Epidermal melanocyte (primary cell): Measurements from ENCODE around the gene CDK11B.
"Not testable (repeated sequence)": the region's sequence is repeated elsewhere in the genome, so short reads cannot be mapped to it uniquely, and the experiment has no call there.

Experiments
- DNase-seq: peaks from one replicate; pipeline ENCODE4 v3.0.0; 2011; ENCODE audit warnings: low spot score; ENCODE audit not compliant: insufficient read length

Gene CDK11B

DNA sequence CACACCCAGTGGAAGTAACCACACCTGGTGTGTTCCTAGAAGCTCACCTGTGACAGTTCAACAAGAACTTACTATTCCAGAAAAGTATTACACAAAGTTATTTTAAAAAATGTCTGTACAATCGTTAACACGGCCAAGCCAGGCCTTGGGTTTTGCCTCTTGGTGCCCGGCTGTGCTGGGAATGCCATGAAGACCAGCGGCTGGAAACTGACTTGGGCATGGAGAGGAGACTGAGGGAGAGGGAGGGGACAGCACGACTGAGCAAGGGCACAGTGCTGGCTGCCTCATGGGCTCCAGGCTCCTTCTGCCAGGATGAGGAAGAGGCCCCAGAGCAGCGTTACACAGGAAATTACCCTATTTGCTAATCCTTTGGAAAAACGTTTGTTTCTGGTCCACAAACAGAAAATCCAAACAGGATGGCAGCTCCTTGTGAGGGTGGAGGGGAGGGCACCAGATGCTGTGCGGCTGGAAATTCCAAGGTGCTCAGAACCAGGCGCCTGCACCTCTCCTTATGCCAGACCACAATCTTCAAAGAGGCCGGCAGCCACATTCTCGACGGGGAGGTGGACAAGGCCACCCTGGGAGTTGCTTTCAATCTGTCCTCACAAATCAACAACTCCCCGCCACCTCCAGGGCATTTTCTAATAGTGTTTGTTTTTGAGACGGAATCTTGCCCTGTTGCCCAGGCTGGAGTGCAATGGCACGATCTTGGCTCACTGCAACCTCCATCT, 4.2 kb upstream of the CDK11B start:
- not testable (repeated sequence) for DNase-seq

DNA sequence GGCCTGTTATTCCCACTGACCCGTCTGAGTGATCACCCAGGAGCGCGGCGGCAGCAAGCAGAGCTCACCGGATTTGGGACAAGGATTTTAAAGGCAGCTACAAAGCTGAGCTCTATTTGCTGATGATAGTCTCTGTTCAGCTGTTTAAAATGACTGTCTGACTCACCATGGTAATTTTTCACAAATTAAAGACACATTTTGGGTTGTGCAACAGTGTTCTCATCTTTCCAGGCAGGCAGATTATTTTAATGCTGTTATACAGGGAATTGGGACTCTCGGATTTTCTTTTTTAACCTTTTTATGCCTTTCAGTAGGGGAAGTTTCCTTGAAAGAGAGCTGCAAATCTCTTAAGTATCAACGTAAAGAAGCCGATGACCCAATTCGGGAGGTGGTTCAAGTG, 3.6 kb upstream of the CDK11B start:
- DNase-seq: not testable (repeated sequence)

DNA sequence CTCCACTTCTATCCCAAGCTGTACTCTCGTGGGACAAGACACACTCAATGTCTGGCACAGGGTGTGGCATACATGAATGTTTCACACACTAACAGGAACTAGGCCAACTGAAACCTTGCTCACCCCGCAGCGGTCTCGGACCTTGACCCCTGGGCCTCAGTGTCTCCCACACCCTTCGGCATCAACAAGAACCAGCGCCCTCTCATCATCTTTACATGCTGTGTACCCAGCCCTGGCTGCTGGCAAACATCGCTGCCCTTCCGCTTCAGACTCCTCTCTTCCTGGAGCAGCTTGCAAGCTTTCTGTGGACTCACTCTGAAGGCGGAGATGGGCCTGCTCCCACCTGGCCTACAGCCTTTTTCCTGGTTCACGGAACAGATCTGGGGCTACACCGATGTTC, 10.5 kb downstream of the CDK11B start:
- not testable (repeated sequence) for DNase-seq

DNA sequence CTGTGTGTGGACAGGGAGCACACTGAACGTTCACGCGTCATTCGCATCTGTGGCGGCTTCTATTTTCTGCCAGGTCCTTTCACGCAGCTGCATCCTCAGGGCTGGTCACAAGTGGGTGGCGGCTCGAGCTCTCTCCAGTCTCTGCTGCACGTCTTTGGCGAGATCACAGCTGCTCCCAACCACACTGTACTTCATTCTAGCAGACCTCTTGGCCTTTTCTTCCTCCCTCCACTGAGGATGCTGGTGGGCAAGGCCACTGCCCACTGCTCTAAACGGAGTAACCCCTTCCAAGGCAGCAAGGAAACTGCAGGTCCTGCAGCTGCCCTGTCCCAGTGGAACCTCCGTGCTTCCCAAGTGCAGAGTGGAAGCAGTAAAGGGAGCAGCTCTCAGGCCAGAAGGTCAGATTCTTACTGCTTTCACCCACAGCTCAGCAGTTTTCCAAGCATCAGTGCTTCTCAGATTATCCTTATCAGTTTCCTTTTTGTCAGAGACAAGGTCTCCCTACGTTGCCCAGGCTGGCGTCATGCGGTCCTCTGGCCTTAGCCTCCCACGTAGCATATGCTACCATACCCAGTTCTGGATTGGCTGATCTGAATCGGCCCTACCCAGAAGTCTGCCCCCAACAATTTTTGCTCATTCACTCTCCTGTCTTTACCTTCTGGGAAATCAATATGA, 11.1 kb downstream of the CDK11B start:
- DNase-seq: not testable (repeated sequence)

DNA sequence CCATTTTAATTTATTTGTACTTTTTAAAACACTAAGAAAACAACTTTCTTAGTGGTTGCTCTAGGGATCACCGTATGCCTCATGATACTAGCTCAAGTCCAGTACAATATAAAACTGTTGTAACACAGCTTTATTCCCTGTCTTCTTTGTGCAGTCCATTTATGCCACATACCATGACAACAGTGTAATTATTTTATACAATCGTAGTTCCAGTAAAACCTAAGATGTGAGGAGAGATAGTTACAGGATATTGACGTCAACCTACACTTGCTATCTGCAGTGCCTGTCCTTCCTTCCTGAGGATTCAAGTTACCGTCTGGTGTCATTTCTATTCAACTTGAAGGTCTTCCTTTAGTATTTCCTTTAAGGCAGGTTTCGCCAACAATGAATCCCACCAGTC, 12.5 kb downstream of the CDK11B start:
- not testable (repeated sequence) for DNase-seq

DNA sequence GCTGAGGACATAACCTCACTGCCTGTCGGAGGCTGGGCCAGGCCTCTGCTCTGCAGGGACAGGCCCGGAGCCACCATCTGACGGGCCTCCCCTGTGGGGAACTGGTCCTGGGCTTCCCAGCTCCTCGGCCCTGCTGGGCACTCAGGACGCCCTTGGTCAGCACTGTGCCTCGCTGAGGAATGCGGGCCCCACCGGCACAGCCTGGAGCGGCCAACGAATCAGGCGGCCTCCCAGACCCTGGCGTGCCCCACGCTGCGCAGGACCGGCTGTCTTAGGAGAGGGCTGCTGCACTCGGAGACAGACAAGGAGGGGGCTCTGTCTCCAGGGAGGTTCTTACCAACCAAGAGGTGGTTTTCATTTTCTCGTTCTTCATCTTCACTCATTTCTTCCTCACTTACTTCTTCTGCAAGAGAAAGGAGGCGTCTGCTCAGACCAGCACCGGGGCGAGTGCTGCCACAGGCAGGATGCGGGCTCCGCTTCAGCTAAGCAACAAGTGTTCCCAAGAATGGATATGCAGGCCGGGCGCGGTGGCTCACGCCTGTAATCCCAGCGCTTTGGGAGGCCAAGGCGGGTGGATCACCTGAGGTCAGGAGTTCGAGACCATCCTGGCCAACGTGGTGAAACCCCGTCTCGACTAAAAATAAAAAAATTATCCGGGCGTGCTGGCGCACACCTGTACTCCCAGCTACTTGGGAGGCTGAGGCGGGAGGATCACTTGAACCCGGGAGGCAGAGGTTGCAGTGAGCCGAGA, 17.9 kb downstream of the CDK11B start:
- DNase-seq: not testable (repeated sequence)

DNA sequence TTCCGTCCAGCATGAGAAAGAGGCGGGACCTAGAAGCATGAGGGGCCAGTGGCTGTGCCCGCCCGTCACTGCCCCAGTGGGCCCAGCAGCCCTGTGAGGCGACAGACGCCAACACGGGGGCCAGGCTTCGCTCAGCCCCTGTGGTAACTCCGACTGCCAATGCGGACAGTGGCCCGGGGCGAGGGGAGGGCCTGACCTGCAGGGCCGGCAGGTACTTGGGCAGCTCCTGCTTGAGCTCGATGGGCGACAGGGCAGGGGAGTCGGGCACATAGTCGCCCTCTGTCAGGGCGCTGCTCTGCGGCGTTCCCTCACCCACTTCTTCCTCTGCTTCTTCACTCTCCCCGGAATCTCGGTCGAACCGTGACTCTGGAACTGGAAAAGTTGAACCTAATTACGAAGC, 18.7 kb downstream of the CDK11B start:
- DNase-seq: not testable (repeated sequence)

DNA sequence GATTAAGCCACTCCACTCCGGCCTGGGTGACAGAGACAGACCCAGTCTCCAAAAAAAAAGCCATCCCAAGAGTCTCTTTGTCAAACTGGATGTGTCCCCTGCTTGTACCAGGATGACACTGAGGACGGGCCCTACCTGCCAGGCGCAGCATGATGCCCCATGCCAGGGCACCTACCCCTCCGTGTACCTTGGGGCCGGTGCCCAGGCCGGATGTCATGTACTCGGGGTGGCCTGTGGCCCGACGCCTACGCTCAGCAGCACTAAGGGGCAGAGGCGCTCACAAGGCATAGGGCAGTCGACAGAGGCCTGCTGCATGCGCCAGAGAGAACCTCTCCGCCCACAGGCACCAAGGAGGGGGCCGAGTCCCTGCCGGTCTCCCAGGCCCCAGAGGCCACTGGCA, 19.4 kb downstream of the CDK11B start:
- not testable (repeated sequence) for DNase-seq

DNA sequence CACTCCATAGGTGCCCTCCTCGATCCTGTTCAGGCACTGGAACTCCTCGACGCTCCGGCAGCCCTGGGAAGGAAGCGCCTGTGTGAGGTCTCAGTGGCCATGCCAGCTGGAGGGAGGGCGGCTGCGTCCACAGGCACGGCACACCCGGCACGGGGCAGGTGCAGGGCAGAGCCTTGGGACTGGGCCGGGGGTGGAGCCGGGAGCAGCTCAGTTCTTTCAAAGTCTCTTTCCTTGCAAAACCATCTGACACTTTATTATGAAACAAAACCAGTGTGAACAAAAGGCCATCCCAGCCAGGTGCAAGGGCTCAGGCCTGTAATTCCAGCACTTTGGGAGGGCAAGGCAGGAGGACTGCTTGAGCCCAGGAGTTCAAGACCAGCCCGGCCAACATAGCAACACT, 20.3 kb downstream of the CDK11B start:
- DNase-seq: not testable (repeated sequence)

DNA sequence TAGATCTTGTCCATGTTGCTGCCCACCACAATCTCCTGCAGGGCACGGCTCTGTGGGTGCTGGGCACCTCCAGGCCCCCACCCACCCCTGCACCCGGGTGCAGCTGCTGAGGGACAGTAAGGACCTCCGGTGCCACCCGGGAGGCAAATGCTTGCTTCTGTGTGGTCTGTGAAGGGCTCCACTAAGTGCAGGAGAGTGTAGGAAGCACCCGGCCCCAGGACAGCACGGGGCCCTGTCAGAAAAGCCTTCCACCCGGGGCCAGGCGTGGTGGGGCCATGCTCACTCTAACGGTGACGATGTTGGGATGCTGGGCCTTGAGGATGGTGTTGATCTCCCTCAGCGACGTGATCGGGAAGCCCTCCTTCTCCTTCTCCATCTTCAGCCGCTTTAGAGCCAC, 21.3 kb downstream of the CDK11B start:
- DNase-seq: not testable (repeated sequence)

DNA sequence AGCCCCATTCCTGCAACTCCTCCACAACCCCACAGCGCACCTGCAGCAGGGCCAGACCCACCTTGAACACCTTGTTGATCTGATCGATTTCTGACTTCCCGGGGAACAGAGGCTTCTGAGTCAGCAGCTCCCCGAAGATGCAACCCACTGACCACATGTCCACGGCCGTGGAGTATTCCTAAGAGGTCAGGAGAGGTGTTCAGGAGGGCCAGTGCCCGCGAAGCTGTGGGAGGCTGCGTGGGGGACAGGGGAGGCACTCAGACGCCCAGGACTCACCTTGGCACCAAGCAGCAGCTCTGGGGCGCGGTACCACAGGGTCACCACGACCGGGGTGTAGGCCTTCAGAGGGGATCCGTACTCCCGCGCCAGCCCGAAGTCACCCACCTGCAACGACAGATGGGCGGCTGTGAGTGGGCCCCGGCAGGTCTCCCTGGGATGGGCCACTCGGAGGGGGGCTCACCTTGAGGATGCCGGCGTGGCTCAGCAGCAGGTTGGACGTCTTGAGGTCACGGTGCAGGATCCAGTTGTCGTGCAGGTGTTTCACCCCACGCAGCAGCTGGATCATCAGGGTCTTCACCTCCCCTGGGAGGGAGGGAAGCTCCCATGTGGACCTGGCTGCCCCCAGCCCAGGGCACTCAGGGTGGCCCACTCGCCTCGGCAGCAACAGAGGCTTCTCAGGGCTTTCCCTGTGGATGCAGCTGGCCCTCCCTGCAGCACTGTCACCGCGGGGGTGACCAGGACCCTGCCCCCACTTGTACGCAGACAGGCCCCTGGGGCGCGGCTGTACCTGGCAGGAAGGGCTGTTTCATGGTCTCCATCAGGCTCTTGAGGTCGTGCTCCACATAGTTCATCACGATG, 22.0 kb downstream of the CDK11B start:
- not testable (repeated sequence) for DNase-seq

DNA sequence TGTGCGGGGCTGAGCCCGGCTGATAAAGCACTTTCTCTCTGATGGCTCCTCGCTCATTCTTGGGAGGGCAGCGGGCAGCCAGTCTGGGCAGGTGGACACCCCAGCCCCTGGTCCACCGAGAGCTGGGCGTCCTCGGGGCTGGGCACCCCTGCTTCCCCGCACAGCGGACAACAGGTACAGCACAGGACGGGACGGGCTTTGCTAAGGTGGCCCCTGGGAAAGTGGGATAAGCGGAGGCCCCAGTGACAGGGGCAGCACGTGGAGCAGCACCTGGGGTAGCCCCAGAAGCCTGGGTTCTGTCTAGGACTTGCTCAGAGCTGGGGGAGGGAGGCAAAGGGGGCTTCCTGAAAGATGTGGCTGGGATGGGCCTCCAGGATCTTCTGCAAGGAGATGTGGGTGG, 24.2 kb downstream of the CDK11B start:
- DNase-seq: not testable (repeated sequence)

DNA sequence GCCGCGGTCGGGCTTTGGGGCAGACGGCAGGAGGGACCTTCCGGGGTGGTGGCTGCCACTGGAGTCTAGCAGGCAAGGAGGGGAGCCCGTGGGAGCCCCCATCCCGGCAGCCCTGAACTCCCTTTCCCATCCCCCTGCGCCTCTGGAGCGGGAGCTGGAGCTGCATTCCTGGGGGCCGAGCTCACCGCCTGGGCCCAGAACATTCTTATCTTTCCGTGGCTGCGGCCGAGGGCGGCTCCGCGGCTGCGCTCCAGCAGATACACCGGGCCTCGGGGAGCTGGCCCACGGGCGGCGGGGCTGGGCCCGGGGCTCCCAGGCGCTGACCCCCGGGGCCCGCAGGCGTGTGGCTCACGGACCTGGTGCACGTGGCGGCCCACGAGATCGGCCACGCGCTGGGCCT, 25.4 kb downstream of the CDK11B start:
- not testable (repeated sequence) for DNase-seq

DNA sequence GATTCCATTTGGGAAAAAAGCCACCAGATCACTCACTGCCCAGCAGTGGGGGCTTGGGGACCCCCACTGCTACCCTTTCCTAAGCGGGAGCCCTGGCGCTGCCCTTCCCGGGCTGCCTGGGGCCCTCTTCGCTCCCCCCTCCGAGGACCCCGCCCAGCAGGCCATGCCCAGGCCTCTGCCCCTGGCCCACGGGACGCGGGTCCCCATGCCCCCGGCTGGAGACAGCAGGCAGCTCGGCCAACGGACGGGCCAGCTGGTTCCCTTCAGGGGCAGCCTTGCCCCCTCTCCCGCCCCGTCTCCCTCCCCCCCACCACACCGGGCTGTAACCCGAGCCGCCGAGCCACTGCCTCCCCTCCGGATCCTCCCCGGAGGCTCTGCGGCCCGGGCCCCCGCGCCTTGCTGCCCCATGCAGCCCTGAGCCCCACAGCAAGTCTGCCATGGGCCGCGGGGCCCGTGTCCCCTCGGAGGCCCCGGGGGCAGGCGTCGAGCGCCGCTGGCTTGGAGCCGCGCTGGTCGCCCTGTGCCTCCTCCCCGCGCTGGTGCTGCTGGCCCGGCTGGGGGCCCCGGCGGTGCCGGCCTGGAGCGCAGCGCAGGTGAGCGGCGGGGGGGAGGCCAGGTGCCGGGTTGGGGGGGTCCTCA, 26.9 kb downstream of the CDK11B start, which contains the start of gene MMP23B:
MMP23B (plus strand) TSS at position 392 of the 639 bp plus-strand sequence; CDS start at position 438, 46 bp downstream.
- DNase-seq: peak; percentile 39

DNA sequence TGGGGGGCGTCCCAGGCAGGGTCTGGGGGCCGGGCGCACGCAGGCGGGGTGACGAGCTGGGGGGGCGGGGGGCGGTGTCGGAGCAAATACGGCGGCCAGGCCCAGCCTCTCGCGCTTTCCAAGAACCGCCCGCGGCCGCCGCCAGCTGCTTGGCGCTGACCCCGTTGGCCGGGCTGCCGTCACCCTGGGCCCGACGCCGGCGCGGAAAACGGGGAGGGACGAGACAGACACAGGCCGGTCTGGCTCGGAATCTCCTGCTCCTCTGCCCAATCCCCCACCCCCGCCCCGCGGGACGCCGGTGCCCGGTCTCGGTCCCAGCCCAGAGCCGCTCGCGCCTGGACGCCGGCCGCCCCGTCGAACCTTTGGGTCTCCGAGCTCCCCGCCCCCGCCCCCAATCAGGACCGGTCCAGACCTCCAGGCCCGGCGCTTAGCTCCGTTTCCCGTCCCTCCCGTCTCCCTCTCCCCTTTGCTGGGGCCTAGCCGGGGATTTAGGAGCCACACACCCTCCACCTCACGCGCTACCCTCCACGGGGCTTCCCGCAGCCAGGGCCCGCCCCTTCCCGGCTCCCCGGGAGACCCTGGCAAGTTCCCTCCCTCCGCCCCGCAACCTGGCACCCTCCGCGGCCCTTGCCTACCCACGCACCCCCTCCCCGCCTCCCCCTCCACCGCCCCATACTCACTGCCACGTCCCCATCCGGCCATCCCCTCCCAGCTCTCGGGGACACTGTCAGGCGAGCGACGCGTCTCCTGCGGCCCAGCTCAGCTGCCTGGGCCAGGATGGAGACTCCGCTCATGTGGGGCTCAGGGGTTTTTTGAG, 27.6 kb downstream of the CDK11B start:
- DNase-seq: peak; percentile 37

DNA sequence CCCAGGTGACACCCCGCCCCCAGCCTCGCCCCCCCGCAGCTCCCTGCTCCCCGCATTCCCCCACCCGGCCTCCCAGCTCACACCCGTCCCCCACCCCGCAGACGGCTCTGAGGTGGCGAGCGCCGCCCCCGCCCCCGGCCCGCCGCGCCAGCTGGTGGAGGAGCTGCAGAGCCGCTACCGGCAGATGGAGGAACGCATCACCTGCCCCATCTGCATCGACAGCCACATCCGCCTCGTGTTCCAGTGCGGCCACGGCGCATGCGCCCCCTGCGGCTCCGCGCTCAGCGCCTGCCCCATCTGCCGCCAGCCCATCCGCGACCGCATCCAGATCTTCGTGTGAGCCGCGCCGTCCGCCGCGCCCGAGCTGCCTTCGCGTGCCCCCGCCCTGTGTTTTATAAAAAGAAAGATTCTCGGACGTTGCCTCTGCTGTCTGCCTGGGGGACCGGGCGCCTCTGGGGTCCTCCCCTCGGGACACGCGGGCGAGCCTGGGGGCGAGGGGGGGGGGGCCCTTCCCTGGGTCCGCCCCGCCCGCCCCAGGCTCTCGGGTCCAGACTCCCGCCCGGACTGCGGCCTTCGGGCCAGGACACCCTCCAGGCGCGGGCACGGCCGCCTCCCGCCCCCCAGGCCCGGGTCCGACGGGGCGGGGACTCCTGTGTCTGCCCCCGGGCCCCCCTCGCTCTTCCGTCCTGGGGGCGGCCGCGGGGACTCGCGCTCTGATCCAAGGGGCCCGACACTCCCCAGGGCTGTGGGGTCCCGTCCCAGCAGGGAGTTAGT, 28.4 kb downstream of the CDK11B start:
- peak; percentile 85 for DNase-seq

DNA sequence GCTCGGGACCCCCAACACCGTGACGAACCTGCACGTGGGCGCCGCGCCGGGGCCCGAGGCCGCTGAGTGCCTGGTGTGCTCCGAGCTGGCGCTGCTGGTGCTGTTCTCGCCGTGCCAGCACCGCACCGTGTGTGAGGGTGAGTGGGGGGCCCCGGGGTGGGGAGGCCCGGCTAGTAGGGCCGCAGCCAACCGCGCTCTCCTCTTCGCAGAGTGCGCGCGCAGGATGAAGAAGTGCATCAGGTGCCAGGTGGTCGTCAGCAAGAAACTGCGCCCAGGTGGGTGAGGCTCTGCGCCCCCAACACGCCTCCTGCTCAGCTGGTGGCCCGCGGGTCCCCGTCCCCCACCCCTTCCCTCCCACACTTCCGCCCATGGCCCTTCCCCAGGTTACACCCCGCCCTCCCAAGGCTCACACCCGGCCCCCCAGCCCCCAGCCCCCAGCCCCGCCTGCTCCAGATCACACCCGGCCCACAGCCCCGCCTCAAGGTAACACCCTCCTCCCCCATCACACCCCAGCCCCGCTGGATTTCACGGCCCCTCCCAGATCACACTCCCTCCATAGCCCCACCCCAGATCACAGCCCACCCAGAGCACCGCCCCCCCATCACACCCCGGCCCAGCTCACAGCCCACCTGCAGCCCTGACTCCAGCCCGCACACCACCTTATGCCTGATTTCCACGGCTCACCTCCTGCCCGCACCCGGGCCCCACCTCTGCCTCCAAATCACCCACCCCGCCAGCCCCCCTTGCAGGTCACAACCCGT, 29.2 kb downstream of the CDK11B start:
- DNase-seq: peak; percentile 16

DNA sequence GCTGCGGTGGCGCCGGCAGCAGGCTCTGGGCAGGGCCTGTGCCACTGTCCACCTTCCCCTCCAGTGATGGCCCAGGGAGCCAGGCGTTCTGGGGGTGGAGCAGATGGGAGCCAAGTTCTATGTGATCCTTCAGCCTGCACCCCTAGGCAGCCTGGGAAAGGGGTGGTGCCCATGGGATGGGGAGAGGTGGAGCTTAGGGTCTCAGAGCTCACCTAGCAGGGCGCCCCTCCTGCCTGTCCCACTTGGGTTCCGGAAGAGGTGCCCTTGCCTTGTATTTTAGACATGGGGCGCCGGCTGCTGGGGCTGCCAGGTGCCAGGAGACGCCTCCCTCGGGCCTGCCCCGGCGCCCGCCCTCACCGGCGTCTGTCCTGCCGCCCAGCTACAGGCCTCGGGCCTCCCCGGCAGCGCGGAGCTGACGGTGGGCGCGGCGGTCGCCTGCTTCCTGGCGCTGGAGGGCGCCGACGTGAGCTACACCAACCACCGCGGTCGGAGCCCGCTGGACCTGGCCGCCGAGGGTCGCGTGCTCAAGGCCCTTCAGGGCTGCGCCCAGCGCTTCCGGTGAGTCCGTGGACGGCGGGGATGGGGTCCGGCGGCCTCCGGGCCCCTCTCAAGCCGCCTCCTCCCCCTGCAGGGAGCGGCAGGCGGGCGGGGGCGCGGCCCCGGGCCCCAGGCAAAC, 29.9 kb downstream of the CDK11B start:
- DNase-seq: peak; percentile 3
